ENCODE measurements around the gene UBA6. TPM values are rescaled to one million over a fixed set of nuclear protein-coding genes. Genes with fewer than 3 reads are reported as not detected.

UBA6 gene
- total and polyA plus RNA-seq, 2 experiments from 2014 or later = 38.8 to 61.9 TPM

DNA sequence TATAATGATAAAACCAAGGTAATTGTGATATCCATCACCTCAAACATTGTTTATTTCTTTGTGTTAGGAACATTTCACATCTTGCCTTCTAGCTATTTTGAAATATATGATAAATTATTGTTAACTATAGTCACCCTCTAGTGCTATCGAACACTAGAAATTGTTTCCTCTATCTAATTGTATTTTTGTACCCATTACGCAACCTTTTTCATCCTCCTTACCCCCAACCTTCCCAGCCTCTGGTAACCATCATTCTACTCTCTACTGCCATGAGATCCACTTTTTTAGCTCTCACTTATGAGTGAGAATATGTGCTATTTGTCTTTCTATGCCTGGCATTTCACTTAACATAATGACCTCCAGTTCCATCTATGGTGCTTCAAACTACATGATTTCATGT is 3.9 kb upstream of the UBA6 start:
- Histone ChIP-seq H4K20me1 (ENCODE audit: insufficient read depth) (no peaks in the 10 kb centered on the region), H3K36me3 (ENCODE audit: low read depth) (no peaks in the 10 kb centered on the region), H3K4me2 (ENCODE audit: unreplicated experiment) (no peak overlapping the region), H3K9ac (no peak overlapping the region), H2AFZ (no peak overlapping the region), H3K27me3 (replicated peaks; ENCODE audit: insufficient read depth) (no peaks in the 10 kb centered on the region), H3F3A (ENCODE audit: insufficient read depth) (no peaks in the 10 kb centered on the region; the same call in 1 of the 2 replicates), H3K4me3 (no peak overlapping the region), H3K27ac (no peak overlapping the region), H3K4me1 (ENCODE audit: insufficient read depth) (peaks cover 16% of the 10 kb centered on the region), H3K79me2 (ENCODE audit: insufficient read depth) (peaks cover 97% of the 10 kb centered on the region), H3K9me2 (ENCODE audit: insufficient read depth) (no peaks in the 10 kb centered on the region), H3K9me3 (ENCODE audit: low read depth) (no peaks in the 10 kb centered on the region)
- in situ Hi-C loops (cut with MboI) = no loop called here
- no peak for DNase-seq
- WGBS, 2 experiments (ENCODE audit: low coverage in 1 of 2, low lambda C conversion rate in 2 of 2, missing lambda C conversion rate in 2 of 2) = 96 to 97% methylated on average over 2 of the region's 2 CpGs
- no peak for TF ChIP-seq EZH2phosphoT487 (IDR thresholded peaks at IDR 0.05; ENCODE audit: insufficient read depth, low read depth)
- no peak for TF ChIP-seq EZH2 (IDR thresholded peaks at IDR 0.05; ENCODE audit: insufficient read depth, poor library complexity, severe bottlenecking)

DNA sequence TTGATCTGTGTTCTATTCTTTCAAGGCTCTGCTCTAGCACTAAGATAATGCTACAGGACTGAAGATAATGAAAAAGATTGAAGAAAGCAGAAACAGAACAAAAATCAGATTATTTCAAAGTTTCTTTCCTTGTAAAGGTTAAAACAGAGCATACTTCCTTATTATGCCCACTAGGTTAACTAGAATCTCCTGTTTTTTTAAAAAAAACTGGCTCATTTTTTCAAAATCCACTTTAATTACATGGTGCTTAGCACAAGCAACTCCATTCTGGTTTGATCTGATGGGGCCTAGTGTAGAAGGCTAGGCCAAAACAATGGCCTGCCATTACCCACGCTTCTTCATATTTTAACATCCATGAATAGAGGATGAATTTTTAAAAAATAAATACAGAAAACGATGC is 1.2 kb upstream of the UBA6 start:
- Histone ChIP-seq H3K27me3 (replicated peaks; ENCODE audit: insufficient read depth) (no peaks in the 10 kb centered on the region), H3K79me2 (ENCODE audit: insufficient read depth) (peaks cover 97% of the 10 kb centered on the region), H3K4me2 (ENCODE audit: unreplicated experiment) (peak overlapping the region; percentile 88), H4K20me1 (ENCODE audit: insufficient read depth) (no peaks in the 10 kb centered on the region), H3K9me3 (ENCODE audit: low read depth) (no peaks in the 10 kb centered on the region), H3K9ac (peak overlapping the region; percentile 92), H3K36me3 (ENCODE audit: low read depth) (no peaks in the 10 kb centered on the region), H3K4me3 (peak overlapping the region; percentile 95), H3K9me2 (ENCODE audit: insufficient read depth) (no peaks in the 10 kb centered on the region), H3F3A (ENCODE audit: insufficient read depth) (no peaks in the 10 kb centered on the region; the same call in 1 of the 2 replicates), H2AFZ (peak overlapping the region; percentile 91), H3K4me1 (ENCODE audit: insufficient read depth) (peaks cover 28% of the 10 kb centered on the region), H3K27ac (peak overlapping the region; percentile 82; the same call in 1 of the 2 replicates)
- in situ Hi-C loops (cut with MboI) = no loop called here
- WGBS, 2 experiments (ENCODE audit: low coverage in 1 of 2, low lambda C conversion rate in 2 of 2, missing lambda C conversion rate in 2 of 2) = 75 to 77% methylated on average over 2 of the region's 2 CpGs
- TF ChIP-seq EZH2phosphoT487 (IDR thresholded peaks at IDR 0.05; ENCODE audit: insufficient read depth, low read depth) (no peak), EZH2 (IDR thresholded peaks at IDR 0.05; ENCODE audit: insufficient read depth, poor library complexity, severe bottlenecking) (no peak)
- no peak for DNase-seq

DNA sequence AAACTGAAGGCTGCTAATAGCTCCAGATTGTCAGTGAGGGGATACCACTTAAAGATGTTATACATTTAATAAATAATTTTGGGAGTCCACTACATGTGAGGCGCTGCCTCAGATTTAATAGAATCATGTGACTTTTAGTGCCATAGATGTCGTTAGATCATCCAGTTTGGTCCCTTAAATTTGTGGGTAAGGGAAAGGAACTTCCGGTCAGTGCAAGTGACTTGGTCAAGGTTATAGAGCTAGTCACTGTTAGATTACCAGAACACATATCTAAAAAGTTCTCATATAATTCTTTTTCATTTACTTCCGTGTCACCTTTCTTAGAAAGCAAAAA is 529 bp upstream of the UBA6 start:
- peak overlapping the region; percentile 82 for H3K27ac ChIP-seq
- no peaks in the 10 kb centered on the region for H3K27me3 ChIP-seq (replicated peaks; ENCODE audit: insufficient read depth)
- no peaks in the 10 kb centered on the region for H3K9me3 ChIP-seq (ENCODE audit: low read depth)
- H3K4me3 ChIP-seq = peak overlapping the region; percentile 95
- in situ Hi-C loops (cut with MboI) = no loop called here
- no peaks in the 10 kb centered on the region; the same call in 1 of the 2 replicates for H3F3A ChIP-seq (ENCODE audit: insufficient read depth)
- TF ChIP-seq EZH2phosphoT487 (IDR thresholded peaks at IDR 0.05; ENCODE audit: insufficient read depth, low read depth) = no peak
- TF ChIP-seq EZH2 (IDR thresholded peaks at IDR 0.05; ENCODE audit: insufficient read depth, poor library complexity, severe bottlenecking) = no peak
- H3K9me2 ChIP-seq (ENCODE audit: insufficient read depth) = no peaks in the 10 kb centered on the region
- peak overlapping the region; percentile 91 for H2AFZ ChIP-seq
- H4K20me1 ChIP-seq (ENCODE audit: insufficient read depth) = no peaks in the 10 kb centered on the region
- no peak for DNase-seq
- H3K79me2 ChIP-seq (ENCODE audit: insufficient read depth) = peaks cover 97% of the 10 kb centered on the region
- peak overlapping the region; percentile 88 for H3K4me2 ChIP-seq (ENCODE audit: unreplicated experiment)
- 12% methylated on average over 4 of the region's 4 CpGs for WGBS, 2 experiments (ENCODE audit: low coverage in 1 of 2, low lambda C conversion rate in 2 of 2, missing lambda C conversion rate in 2 of 2)
- peak overlapping the region; percentile 92 for H3K9ac ChIP-seq
- peaks cover 28% of the 10 kb centered on the region for H3K4me1 ChIP-seq (ENCODE audit: insufficient read depth)
- no peaks in the 10 kb centered on the region for H3K36me3 ChIP-seq (ENCODE audit: low read depth)

DNA sequence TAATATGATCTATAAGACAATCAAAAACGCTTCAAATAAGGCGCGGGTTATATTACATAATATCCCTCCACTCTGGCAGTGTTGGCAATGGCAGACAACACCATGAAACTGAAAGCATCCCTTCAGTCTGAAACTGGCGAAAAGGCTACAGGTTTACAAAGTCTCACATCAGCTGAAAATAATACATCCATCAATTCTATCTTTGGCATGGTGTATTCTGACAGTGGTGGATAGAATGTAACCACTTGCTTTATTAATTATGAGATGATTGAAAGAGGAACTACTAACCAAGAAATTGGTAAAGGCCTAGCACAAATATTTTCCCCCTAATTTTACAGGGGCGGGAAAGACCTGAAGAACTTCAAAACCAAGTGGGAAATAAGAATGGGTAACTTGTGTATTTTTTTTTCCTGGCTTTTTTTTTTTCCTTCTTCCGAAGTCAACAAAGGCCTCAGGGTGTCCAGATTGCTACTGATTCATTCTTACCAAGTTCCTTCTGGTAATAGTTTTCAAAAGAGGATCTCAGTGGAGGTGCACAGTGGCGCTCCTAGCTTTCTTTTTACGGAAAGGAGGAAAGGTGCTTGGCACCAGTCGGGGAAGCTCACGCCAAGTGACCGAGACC is 728 bp downstream of the UBA6 start:
- Histone ChIP-seq H3K9me2 (ENCODE audit: insufficient read depth) (no peaks in the 10 kb centered on the region), H3K4me2 (ENCODE audit: unreplicated experiment) (peak overlapping the region; percentile 93), H3K9me3 (ENCODE audit: low read depth) (no peaks in the 10 kb centered on the region), H3F3A (ENCODE audit: insufficient read depth) (no peaks in the 10 kb centered on the region; the same call in 1 of the 2 replicates), H3K36me3 (ENCODE audit: low read depth) (no peaks in the 10 kb centered on the region), H3K4me1 (ENCODE audit: insufficient read depth) (peaks cover 28% of the 10 kb centered on the region), H3K9ac (peak overlapping the region; percentile 92), H3K4me3 (peak overlapping the region; percentile 95), H3K27me3 (replicated peaks; ENCODE audit: insufficient read depth) (no peaks in the 10 kb centered on the region), H4K20me1 (ENCODE audit: insufficient read depth) (no peaks in the 10 kb centered on the region), H2AFZ (peak overlapping the region; percentile 91), H3K79me2 (ENCODE audit: insufficient read depth) (peaks cover 97% of the 10 kb centered on the region), H3K27ac (peak overlapping the region; percentile 82)
- TF ChIP-seq EZH2 (IDR thresholded peaks at IDR 0.05; ENCODE audit: insufficient read depth, poor library complexity, severe bottlenecking) (no peak), EZH2phosphoT487 (IDR thresholded peaks at IDR 0.05; ENCODE audit: insufficient read depth, low read depth) (no peak)
- peak; percentile 64 for DNase-seq
- in situ Hi-C loops (cut with MboI) = no loop called here
- WGBS, 2 experiments (ENCODE audit: low coverage in 1 of 2, low lambda C conversion rate in 2 of 2, missing lambda C conversion rate in 2 of 2) = 32% methylated on average over 11 of the region's 11 CpGs
